Activated naive CD8-positive, alpha-beta T cell treated with anti-CD3 and anti-CD28 coated beads for 36 hours (primary cell): ENCODE results near the gene OSTN. TPM values are rescaled to one million over a fixed set of nuclear protein-coding genes. Genes with fewer than 3 reads are reported as not detected.

ENCODE experiments used
- DNase-seq: peaks from one replicate; pipeline ENCODE4 v3.0.0; 2021
- H3K27ac Mint-ChIP-seq: one replicate; pipeline ENCODE4 v1.8.0; 2022; ENCODE audit warnings: mild to moderate bottlenecking, moderate library complexity, mixed read lengths
- H3K27me3 Mint-ChIP-seq: one replicate; pipeline ENCODE4 v1.8.0; 2022; ENCODE audit warnings: mild to moderate bottlenecking, mixed read lengths
- H3K36me3 Mint-ChIP-seq: one replicate; pipeline ENCODE4 v1.8.0; 2021; ENCODE audit warnings: mild to moderate bottlenecking, mixed read lengths
- H3K4me1 Mint-ChIP-seq: one replicate; pipeline ENCODE4 v1.8.0; 2021; ENCODE audit warnings: mixed read lengths
- H3K4me3 Mint-ChIP-seq: one replicate; pipeline ENCODE4 v1.8.0; 2022; ENCODE audit warnings: mild to moderate bottlenecking, moderate library complexity, mixed read lengths
- H3K9me3 Mint-ChIP-seq: one replicate; pipeline ENCODE4 v1.8.0; 2022; ENCODE audit warnings: mixed read lengths
- total RNA-seq, 2 experiments: library from RNA; stranded (reverse); gene quantifications; one replicate each; pipeline ENCODE4 v1.2.3, GENCODE V29; 2021

Gene OSTN
- total RNA-seq, 2 experiments from 2014 or later, result not detected

DNA sequence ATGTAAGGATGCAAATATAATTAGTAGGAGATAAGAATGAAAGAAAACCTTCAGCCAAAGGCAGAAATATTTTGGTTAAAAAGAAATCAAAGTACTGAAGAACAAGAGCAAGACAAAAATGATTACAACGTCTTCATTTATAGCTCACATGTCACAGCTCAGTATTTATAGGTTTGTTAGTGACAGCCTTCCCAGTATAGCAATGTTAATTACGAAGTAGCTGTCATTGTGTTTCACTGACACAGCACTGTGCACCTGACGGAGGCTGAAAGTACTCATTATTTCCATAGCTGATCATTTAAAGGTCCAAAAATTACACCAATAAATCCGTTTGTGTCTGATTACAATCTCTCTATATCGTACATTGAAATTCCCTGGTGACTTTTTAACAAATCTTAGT lies 561 bp upstream of the OSTN start:
- Mint-ChIP-seq H3K27ac (no peak overlapping the region), H3K4me3 (no peak overlapping the region), H3K36me3 (no peaks in the 10 kb centered on the region), H3K4me1 (no peaks in the 10 kb centered on the region), H3K9me3 (no peaks in the 10 kb centered on the region), H3K27me3 (no peaks in the 10 kb centered on the region)
- DNase-seq, result no peak

DNA sequence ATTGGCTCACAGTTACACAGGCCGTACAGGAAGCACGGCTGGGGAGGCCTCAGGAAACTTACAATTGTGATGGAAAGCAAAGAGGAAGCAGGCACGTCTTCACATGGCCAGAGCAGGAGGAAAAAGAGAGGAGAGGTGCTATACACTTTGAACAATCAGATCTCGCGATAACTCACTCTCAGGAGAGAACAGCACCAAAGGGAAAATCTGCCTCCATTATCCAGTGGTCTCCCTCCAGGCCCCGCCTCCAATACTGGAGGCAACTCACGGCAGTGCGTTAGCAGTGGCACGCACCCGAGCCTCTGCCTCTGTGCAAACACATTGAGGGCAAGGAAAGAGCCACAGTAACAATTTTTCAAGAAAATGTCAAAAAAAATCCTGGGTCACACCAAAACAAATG lies 11.0 kb downstream of the OSTN start:
- H3K4me1 Mint-ChIP-seq, result no peaks in the 10 kb centered on the region
- H3K27ac Mint-ChIP-seq, result no peak overlapping the region
- no peaks in the 10 kb centered on the region for H3K9me3 Mint-ChIP-seq
- H3K4me3 Mint-ChIP-seq, result no peak overlapping the region
- no peaks in the 10 kb centered on the region for H3K27me3 Mint-ChIP-seq
- DNase-seq, result no peak
- H3K36me3 Mint-ChIP-seq, result no peaks in the 10 kb centered on the region

DNA sequence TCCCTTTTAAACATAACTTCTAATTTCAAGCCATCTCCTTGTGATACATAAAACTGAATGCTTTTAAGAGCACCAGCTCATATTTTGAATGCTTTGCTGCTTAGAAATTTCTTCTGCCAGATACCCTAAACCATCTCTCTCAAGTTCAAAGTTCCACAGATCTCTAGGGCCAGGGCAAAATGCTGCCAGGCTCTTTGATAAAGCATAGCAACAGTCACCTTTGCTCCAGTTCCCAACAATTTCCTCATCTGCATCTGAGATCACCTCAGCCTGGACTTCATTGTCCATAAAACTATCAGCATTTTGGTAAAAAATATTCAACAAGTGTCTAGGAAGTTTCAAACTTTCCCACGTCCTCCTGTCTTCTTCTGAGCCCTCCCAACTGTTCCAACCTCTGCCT lies 17.5 kb downstream of the OSTN start:
- peaks cover 1% of the 10 kb centered on the region for H3K36me3 Mint-ChIP-seq
- no peak for DNase-seq

DNA sequence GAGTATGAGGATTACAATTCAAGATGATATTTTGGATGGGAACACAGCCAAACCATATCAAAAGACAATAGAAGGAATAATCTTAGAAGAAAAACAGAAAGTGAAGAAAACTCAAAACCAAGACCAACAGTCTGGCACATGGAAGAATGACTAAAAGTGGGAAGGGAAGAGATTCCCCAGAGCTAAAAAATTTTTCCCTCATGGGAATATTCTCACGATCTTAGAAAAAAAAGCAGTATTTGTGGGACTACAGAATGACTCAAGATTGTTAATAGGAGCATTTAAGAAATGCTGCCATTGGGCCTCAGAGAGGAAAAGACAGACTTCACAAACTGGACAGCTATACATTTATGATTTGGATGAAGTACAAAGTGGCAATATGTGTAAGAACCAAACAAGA lies 18.3 kb downstream of the OSTN start:
- no peak overlapping the region for H3K4me3 Mint-ChIP-seq
- no peaks in the 10 kb centered on the region for H3K27me3 Mint-ChIP-seq
- no peaks in the 10 kb centered on the region for H3K9me3 Mint-ChIP-seq
- no peak for DNase-seq
- no peak overlapping the region for H3K27ac Mint-ChIP-seq
- H3K36me3 Mint-ChIP-seq, result peaks cover 1% of the 10 kb centered on the region
- H3K4me1 Mint-ChIP-seq, result no peaks in the 10 kb centered on the region

More for the DNA sequence above, 17.5 kb downstream of the OSTN start:
- H3K27me3 Mint-ChIP-seq, result no peaks in the 10 kb centered on the region
- H3K4me3 Mint-ChIP-seq, result no peak overlapping the region
- no peaks in the 10 kb centered on the region for H3K4me1 Mint-ChIP-seq
- no peaks in the 10 kb centered on the region for H3K9me3 Mint-ChIP-seq
- H3K27ac Mint-ChIP-seq, result no peak overlapping the region

DNA sequence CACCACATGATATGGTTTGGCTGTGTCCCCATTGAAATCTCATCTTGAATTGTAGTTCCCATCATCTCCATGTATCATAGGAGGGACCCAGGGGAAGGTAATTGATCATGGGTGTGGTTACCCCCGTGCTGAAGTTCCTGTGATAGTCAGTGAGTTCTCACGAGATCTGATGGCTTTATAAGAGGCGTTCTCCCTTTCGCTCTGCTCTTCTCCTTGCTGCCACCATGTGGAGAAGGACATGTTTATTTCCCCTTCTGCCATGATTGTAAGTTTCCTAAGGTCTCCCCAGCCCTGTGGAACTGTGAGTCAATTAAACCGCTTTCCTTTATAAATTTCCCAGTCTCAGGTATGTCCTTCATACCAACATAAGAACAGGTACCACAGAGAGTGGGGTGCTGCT lies 21.9 kb downstream of the OSTN start:
- no peaks in the 10 kb centered on the region for H3K27me3 Mint-ChIP-seq
- H3K9me3 Mint-ChIP-seq, result peaks cover 3% of the 10 kb centered on the region
- no peak overlapping the region for H3K27ac Mint-ChIP-seq
- no peak for DNase-seq
- no peaks in the 10 kb centered on the region for H3K4me1 Mint-ChIP-seq
- H3K4me3 Mint-ChIP-seq, result no peak overlapping the region
- peaks cover 1% of the 10 kb centered on the region for H3K36me3 Mint-ChIP-seq

DNA sequence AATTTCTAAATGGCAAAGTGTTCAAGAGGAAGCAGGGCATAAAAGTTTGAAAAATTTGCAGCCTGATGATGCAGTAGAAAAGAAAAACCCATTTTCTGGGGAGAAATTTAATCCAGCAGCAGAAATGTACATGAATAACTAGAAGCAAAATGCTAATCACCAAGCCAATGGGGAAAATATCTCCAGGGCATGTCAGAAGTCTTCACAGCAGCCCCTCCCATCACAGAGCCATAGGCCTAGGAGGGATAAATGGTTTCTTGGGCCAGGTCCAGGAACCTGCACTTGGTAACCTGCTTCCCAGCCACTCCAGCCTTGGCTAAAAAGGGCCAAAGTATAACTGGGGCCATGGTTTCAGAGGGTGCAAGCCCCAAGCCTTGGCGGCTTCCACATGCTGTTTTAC lies 22.6 kb downstream of the OSTN start:
- Mint-ChIP-seq H3K4me1 (no peaks in the 10 kb centered on the region), H3K36me3 (peaks cover 1% of the 10 kb centered on the region), H3K9me3 (peaks cover 3% of the 10 kb centered on the region), H3K4me3 (no peak overlapping the region), H3K27me3 (no peaks in the 10 kb centered on the region), H3K27ac (no peak overlapping the region)
- no peak for DNase-seq

DNA sequence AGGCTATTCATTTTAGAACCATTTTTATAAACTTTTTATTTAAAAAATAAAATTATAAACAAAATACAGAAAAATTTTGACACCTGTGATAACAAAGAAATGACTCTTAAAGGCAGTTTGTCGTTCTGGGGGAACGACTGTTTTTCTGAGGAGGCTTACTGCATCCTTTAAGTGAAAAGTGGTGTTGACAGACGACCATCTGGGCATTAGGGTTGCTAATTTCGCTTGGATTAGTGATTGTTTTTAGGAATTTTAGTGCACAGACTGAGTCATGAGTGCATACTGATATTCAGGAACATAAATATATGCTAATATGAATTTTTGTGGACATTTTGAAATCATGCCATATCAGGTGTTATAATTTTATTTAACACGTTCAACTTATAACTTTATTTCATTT lies 28.5 kb downstream of the OSTN start:
- H3K4me3 Mint-ChIP-seq, result no peak overlapping the region

DNA sequence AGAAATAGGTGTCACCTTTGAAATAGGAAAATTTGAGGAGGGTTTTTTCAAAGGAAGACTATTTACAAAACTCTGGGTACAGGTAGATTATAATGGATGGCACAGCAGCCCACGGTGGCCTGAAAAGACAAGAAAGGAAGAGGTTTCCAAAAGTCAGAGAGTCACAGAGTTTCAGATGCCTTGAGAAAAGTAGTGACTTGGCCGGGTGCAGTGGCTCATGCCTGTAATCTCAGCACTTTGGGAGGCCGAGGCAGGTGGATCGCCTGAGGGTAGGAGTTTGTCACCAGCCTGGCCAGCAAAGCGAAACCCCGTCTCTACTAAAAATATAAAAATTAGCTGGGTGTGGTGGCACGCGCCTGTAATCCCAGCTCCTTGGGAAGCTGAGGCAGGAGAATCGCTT lies 35.2 kb downstream of the OSTN start:
- peaks cover 3% of the 10 kb centered on the region for H3K27me3 Mint-ChIP-seq
- no peaks in the 10 kb centered on the region for H3K4me1 Mint-ChIP-seq
- no peaks in the 10 kb centered on the region for H3K36me3 Mint-ChIP-seq
- H3K9me3 Mint-ChIP-seq, result no peaks in the 10 kb centered on the region
- H3K27ac Mint-ChIP-seq, result no peak overlapping the region
- no peak overlapping the region for H3K4me3 Mint-ChIP-seq
- DNase-seq, result no peak

More for the DNA sequence above, 28.5 kb downstream of the OSTN start:
- Mint-ChIP-seq H3K27me3 (no peaks in the 10 kb centered on the region), H3K9me3 (peaks cover 3% of the 10 kb centered on the region), H3K36me3 (no peaks in the 10 kb centered on the region), H3K27ac (no peak overlapping the region), H3K4me1 (no peaks in the 10 kb centered on the region)
- DNase-seq, result no peak

DNA sequence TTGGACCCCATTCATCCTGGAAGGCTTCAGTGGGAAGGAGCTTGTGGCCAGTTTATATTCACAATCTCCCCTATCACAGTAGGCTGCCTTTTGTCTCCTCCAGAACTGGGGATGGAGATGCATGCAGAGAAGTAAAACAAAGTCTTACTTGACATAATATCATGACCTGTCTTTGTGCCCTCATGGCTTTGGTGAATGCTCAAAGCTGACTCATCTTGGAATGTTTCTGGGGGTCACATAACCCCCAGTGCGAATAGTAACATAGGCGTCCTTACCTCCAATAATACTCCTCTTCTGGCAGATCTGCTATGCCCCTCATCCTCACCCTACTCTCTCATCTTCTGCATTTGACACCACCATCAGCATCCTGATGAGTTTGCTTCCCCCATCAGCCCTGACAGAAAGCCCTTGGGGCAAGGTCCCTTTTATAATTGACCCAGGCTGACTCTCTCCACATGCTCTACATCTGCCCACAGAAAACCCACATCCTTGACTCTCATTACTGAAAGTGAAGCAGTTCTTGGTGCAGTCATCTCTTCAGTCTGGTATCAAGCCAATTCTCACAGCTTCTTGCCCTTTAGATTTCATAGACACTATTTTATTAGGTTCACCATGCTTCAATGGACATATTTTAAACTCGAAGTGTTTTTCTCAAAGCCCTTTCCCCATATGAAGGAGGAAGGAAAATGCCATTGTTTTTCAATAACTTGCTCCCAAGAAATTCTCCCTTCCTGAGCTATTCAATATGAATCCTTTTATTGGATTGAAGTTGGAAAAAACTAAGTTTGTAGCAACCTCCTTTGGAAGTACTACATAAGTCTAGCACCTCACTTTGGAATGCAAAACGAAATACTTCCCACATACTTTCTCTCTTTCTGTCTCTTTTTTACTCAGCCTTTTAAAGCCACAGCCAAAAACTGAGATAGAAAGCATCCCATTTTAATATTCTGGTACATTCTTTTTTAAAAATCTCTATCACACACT lies 36.6 kb downstream of the OSTN start:
- Mint-ChIP-seq H3K27me3 (peaks cover 3% of the 10 kb centered on the region), H3K4me1 (no peaks in the 10 kb centered on the region), H3K4me3 (no peak overlapping the region), H3K9me3 (no peaks in the 10 kb centered on the region), H3K36me3 (no peaks in the 10 kb centered on the region), H3K27ac (no peak overlapping the region)
- DNase-seq, result no peak

DNA sequence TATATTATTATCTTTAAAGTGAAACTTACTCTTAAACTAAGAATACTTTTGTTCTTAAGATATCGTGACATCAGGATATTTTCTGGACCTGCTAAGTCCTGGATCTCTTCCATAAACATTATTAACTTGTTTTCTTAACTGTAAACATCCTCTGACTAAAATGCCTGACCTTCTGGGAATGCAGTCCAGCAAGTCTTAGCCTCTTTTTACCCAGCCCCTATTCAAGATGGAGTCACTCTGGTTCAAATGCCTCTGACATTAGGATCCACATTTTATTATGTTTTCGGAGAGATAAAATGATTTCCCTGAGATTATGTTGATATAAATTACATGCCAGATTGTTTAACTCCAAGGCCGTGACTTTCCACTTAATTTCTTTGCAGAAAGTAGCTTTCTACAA lies 37.6 kb downstream of the OSTN start:
- Mint-ChIP-seq H3K27ac (no peak overlapping the region), H3K4me3 (no peak overlapping the region), H3K36me3 (no peaks in the 10 kb centered on the region), H3K27me3 (peaks cover 3% of the 10 kb centered on the region), H3K9me3 (no peaks in the 10 kb centered on the region), H3K4me1 (no peaks in the 10 kb centered on the region)
- DNase-seq, result no peak

DNA sequence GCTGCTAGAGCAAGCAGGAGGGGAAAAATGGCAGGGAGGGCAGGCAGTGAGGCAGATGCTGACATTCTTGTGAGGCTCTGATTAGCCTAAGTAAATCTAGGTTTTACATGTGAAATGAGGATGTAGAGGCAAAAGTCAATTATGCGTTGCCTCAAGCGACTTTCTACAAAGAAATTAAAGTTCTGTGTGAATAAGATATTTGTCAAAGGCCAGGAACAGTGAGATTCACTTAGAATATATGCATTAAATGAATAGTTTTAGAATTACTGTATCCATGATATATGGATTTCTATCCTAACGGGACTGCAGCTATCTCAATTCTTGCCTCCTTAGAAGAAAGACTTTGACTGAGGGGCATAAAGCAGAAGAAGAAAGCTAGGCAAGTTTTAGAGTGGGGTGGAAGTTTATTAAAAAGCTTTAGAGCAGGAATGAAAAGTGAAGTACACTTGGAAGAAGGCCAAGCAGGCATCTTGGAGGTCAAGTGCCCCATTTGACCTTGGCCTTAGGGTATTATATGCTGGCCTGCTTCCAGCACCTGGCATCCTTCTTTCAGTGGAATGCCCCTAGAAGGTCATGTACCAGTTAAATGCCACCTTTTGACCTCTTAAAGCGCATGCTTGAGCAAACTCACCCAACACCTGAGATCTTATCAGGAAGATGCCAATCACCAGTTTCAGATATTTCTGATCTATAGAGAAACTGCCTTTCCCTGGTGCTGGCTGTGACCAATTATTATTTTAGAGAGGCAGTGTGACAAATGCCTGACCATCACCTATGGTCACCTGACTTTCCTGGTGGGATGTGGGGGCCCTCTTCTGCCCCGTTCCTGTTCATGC lies 38.2 kb downstream of the OSTN start:
- peaks cover 3% of the 10 kb centered on the region for H3K27me3 Mint-ChIP-seq
- no peak for DNase-seq
- H3K4me1 Mint-ChIP-seq, result no peaks in the 10 kb centered on the region
- H3K27ac Mint-ChIP-seq, result no peak overlapping the region
- no peaks in the 10 kb centered on the region for H3K36me3 Mint-ChIP-seq
- no peaks in the 10 kb centered on the region for H3K9me3 Mint-ChIP-seq
- H3K4me3 Mint-ChIP-seq, result no peak overlapping the region

DNA sequence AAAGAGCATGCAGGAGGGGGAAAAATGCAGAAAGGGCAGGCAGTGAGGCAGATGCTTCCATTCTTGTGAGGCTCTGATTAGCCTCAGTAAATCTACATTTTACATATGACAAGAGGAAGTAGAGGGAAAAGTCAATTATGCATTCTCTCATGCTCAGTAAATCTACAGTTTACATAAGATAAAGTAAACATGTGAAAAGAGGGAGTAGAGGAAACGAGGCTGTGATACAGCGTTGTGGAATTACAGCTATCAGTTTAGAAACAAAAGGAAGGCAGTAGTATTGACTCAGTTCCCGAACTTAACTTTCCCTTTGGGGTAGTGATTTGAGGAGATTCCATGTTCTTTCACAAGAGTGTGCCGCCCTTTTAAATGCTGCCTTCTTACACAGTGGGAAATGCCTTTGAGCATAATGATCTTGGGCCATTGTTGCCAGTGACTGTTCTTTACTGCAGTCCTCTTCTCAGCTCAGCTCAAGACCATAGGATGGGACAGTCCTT lies 39.3 kb downstream of the OSTN start:
- peaks cover 3% of the 10 kb centered on the region for H3K27me3 Mint-ChIP-seq
- DNase-seq, result no peak
- H3K4me1 Mint-ChIP-seq, result no peaks in the 10 kb centered on the region
- H3K36me3 Mint-ChIP-seq, result no peaks in the 10 kb centered on the region
- H3K27ac Mint-ChIP-seq, result no peak overlapping the region
- no peaks in the 10 kb centered on the region for H3K9me3 Mint-ChIP-seq
- H3K4me3 Mint-ChIP-seq, result no peak overlapping the region

DNA sequence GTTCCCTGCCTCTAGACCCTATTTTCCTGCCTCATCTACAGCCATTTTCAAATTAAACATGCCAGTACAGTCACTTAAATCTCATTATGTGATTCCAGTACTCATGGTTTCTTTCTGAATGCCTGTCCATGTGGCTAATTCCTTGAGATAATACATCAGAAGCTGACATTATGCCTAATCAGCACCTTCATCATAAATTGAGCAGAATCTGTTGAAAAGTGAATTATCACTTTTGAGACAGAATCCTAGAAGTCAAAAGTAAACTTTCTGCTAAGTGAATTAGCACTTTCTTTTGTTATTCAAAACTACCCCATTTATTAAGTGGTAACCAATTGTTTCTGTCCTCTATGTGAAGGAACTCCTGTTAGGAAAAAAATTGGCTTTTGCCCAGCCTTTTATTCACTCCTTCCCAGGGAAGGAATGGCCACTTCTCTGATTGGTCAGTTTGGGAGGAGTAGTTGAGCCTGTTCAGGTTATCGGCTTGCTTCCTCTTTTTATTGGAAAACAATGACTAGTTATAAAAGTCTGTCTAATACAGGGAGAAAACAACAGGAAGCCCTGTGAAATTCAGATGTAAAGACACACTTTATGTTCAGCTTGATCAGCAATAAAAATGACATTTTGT lies 40.5 kb downstream of the OSTN start:
- Mint-ChIP-seq H3K27ac (no peak overlapping the region), H3K9me3 (no peaks in the 10 kb centered on the region), H3K36me3 (no peaks in the 10 kb centered on the region), H3K27me3 (peaks cover 3% of the 10 kb centered on the region), H3K4me3 (no peak overlapping the region), H3K4me1 (no peaks in the 10 kb centered on the region)
- DNase-seq, result no peak

DNA sequence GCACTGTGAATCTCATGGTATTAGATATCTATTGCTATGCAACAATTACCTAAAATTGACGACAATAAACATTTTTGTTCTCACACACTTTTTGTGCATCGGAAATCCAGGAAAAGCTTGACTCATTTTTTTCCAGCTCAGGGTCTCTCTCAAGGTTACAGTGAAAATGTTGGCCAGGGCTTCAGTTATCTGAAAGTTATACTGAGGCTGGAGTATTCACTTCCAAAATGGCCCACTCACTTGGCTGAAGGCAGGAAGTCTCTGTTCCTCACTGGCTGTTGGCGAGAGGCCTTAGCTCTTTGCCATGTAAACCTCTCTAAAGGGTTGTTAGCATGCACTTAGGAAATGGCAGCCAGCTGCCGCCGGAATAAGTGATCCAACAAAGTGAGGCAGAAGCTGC lies 41.4 kb downstream of the OSTN start:
- DNase-seq, result no peak
- Mint-ChIP-seq H3K27ac (no peak overlapping the region), H3K36me3 (no peaks in the 10 kb centered on the region), H3K4me3 (no peak overlapping the region), H3K4me1 (no peaks in the 10 kb centered on the region), H3K9me3 (no peaks in the 10 kb centered on the region), H3K27me3 (peaks cover 3% of the 10 kb centered on the region)
